GM12878 (cell line): ENCODE results near the gene RCOR2.

Experiments used
- CHD1 ChIP-seq: IDR thresholded peaks from 2 replicates; pipeline ENCODE4 v1.6.1; 2012; ENCODE audit warnings: low read depth, low read length, improper control_type of control experiment
- ESRRA ChIP-seq: IDR thresholded peaks from 2 replicates; pipeline ENCODE4 v1.6.1; 2012; ENCODE audit warnings: mild to moderate bottlenecking, low read length, improper control_type of control experiment
- GABPA ChIP-seq: IDR thresholded peaks from 2 replicates; pipeline ENCODE4 v1.6.1; 2014; ENCODE audit warnings: antibody characterized with exemption, low read depth, mild to moderate bottlenecking, inconsistent platforms
- MYC ChIP-seq: IDR thresholded peaks from 2 replicates; pipeline ENCODE4 v1.6.1; 2011; ENCODE audit warnings: mild to moderate bottlenecking, low read length, moderate library complexity, inconsistent platforms; ENCODE audit not compliant: insufficient read depth, insufficient replicate concordance, insufficient read length, severe bottlenecking
- POLR2A ChIP-seq: IDR thresholded peaks from 2 replicates; pipeline ENCODE4 v1.6.1; 2011; ENCODE audit warnings: low read depth, mild to moderate bottlenecking, low read length
- RCOR1 ChIP-seq: conservative IDR thresholded peaks from 2 replicates; pipeline ENCODE4 v1.6.1; 2012; ENCODE audit warnings: low read depth, low read length, improper control_type of control experiment
- SP1 ChIP-seq: IDR thresholded peaks from one replicate; pipeline ENCODE4 v1.6.1; 2011; ENCODE audit warnings: low read depth, low read length
- TCF3 ChIP-seq: IDR thresholded peaks from 2 replicates; pipeline ENCODE4 v1.6.1; 2012; ENCODE audit warnings: low read depth, mild to moderate bottlenecking, low read length, borderline replicate concordance; ENCODE audit not compliant: insufficient read depth
- YBX1 ChIP-seq: fragments of 450-650 bp; IDR thresholded peaks from 2 replicates; pipeline ENCODE4 v1.6.1; 2016; ENCODE audit warnings: antibody characterized with exemption
- TF ChIP-seq, protein P1 (sequence below), 3 experiments: IDR thresholded peaks in 2 of 3; conservative IDR thresholded peaks in 1 of 3; 2 replicates each; pipeline ENCODE4 v1.5.1; 2011; ENCODE audit warnings: low read depth in 3 of 3, low read length in 3 of 3, mild to moderate bottlenecking in 3 of 3, control low read depth in 2 of 3, moderate library complexity in 2 of 3, inconsistent platforms in 1 of 3, mixed read lengths in 1 of 3; ENCODE audit not compliant: control insufficient read depth in 2 of 3, insufficient read depth in 1 of 3; ENCODE audit errors: extremely low read depth in 1 of 3
- TF ChIP-seq, protein P2 (sequence below): IDR thresholded peaks from 2 replicates; pipeline ENCODE4 v1.6.1; 2012; ENCODE audit warnings: low read length, inconsistent platforms

DNA sequence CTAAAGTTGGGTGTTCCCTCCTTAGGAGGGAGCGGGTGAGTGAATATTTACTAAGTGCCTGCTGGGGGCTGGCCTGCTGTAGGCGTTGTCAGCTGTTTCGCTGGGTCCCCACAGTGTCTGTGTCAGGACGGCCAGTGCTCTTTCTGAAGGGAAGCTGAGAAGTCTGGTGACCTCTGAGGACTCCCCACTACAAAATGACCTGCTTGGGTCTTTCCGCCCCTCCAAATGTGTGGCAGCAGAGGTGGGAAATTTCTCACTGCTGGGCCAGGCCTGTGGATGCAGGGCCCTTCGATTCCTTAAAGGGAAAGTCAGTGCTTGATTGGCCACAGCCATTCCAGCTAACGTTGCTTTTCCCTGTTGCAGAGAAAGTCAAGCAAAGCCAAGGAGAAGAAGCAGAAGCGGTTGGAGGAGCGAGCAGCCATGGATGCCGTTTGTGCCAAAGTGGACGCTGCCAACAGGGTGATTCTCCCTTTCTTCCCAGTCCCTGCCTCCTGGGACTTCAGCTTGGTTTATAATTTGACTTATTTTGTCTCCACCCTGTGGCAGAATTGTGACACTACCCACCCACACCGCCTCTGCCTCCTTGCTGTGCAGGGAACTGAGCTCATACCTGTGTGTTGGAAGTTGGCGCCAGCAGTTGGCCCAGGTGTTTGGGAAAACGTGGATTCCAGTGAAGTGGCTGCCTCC is 28.7 kb upstream of the RCOR2 start:
- TF ChIP-seq, protein P1, sequence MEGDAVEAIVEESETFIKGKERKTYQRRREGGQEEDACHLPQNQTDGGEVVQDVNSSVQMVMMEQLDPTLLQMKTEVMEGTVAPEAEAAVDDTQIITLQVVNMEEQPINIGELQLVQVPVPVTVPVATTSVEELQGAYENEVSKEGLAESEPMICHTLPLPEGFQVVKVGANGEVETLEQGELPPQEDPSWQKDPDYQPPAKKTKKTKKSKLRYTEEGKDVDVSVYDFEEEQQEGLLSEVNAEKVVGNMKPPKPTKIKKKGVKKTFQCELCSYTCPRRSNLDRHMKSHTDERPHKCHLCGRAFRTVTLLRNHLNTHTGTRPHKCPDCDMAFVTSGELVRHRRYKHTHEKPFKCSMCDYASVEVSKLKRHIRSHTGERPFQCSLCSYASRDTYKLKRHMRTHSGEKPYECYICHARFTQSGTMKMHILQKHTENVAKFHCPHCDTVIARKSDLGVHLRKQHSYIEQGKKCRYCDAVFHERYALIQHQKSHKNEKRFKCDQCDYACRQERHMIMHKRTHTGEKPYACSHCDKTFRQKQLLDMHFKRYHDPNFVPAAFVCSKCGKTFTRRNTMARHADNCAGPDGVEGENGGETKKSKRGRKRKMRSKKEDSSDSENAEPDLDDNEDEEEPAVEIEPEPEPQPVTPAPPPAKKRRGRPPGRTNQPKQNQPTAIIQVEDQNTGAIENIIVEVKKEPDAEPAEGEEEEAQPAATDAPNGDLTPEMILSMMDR (IDR thresholded peaks at IDR 0.05 in 2 of 3, conservative IDR thresholded peaks at IDR 0.05 in 1 of 3; ENCODE audit: control insufficient read depth in 2 of 3, extremely low read depth in 1 of 3, insufficient read depth in 1 of 3, low read depth in 3 of 3, low read length in 3 of 3), result peak; percentile 61 to 81 (median 69); a peak in 5 of 6 replicates
- TF ChIP-seq MYC, result no peak
- TF ChIP-seq GABPA, result no peak
- TF ChIP-seq, protein P2, sequence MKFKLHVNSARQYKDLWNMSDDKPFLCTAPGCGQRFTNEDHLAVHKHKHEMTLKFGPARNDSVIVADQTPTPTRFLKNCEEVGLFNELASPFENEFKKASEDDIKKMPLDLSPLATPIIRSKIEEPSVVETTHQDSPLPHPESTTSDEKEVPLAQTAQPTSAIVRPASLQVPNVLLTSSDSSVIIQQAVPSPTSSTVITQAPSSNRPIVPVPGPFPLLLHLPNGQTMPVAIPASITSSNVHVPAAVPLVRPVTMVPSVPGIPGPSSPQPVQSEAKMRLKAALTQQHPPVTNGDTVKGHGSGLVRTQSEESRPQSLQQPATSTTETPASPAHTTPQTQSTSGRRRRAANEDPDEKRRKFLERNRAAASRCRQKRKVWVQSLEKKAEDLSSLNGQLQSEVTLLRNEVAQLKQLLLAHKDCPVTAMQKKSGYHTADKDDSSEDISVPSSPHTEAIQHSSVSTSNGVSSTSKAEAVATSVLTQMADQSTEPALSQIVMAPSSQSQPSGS, result no peak
- no peak for TF ChIP-seq POLR2A
- no peak for TF ChIP-seq TCF3
- no peak for TF ChIP-seq SP1
- TF ChIP-seq YBX1, result no peak
- TF ChIP-seq CHD1, result no peak
- TF ChIP-seq RCOR1, result no peak
- TF ChIP-seq ESRRA, result no peak
